ENCODE results near the gene LITAF. TPM values are rescaled to one million over a fixed set of nuclear protein-coding genes. Genes with fewer than 3 reads are reported as not detected.

The LITAF gene
- total RNA-seq, 4 donors from 2014 or later, result 32.8 to 193 (median 101) TPM

DNA sequence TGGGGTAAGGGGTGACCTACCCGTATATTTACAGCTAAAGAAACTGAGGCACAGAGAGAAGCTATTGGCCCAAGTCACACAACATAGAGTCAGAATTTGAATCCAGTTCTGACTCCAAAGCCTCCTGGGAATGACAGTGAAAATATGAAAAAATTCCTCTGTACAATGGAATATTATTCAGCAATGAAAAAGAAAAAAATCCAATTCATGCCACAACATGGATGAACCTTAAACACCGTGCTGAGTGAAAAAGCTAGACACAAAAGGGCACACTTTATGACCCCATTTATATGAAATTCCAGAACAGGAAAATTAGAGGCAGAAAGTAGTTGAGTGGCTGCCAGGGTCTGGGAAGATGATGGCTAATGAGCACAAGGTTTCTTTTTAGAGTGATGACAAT lies 75.4 kb downstream of the LITAF start:
- Histone ChIP-seq H3K4me3 (no peak overlapping the region), H3K27me3 (no peaks in the 10 kb centered on the region), H3K9me3 (no peaks in the 10 kb centered on the region), H3K36me3 (no peaks in the 10 kb centered on the region), H3K4me1 (no peaks in the 10 kb centered on the region), H3K27ac (no peak overlapping the region)
- no peak for DNase-seq
- intact Hi-C loops (cut with DNase I; ENCODE audit: low total_unique reads), result no loop called here
- TF ChIP-seq POLR2AphosphoS5 (IDR thresholded peaks at IDR 0.05) (no peak), EP300 (IDR thresholded peaks at IDR 0.05; ENCODE audit: low read depth) (no peak), POLR2A (IDR thresholded peaks at IDR 0.05) (no peak)
- TF ChIP-seq, protein P1, sequence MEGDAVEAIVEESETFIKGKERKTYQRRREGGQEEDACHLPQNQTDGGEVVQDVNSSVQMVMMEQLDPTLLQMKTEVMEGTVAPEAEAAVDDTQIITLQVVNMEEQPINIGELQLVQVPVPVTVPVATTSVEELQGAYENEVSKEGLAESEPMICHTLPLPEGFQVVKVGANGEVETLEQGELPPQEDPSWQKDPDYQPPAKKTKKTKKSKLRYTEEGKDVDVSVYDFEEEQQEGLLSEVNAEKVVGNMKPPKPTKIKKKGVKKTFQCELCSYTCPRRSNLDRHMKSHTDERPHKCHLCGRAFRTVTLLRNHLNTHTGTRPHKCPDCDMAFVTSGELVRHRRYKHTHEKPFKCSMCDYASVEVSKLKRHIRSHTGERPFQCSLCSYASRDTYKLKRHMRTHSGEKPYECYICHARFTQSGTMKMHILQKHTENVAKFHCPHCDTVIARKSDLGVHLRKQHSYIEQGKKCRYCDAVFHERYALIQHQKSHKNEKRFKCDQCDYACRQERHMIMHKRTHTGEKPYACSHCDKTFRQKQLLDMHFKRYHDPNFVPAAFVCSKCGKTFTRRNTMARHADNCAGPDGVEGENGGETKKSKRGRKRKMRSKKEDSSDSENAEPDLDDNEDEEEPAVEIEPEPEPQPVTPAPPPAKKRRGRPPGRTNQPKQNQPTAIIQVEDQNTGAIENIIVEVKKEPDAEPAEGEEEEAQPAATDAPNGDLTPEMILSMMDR (IDR thresholded peaks at IDR 0.05), result no peak
- 81 to 85% methylated on average over 2 of the region's 2 CpGs for WGBS, 2 donors (ENCODE audit: low coverage in 1 of 2)
- in situ Hi-C loops (cut with MboI; ENCODE audit: low pct_ligation_motif_present in 1 of 4, low pct_unique_long_range_greater_than_20kb in 1 of 4, low sequenced_read_pairs in 3 of 4), result no loop called here

DNA sequence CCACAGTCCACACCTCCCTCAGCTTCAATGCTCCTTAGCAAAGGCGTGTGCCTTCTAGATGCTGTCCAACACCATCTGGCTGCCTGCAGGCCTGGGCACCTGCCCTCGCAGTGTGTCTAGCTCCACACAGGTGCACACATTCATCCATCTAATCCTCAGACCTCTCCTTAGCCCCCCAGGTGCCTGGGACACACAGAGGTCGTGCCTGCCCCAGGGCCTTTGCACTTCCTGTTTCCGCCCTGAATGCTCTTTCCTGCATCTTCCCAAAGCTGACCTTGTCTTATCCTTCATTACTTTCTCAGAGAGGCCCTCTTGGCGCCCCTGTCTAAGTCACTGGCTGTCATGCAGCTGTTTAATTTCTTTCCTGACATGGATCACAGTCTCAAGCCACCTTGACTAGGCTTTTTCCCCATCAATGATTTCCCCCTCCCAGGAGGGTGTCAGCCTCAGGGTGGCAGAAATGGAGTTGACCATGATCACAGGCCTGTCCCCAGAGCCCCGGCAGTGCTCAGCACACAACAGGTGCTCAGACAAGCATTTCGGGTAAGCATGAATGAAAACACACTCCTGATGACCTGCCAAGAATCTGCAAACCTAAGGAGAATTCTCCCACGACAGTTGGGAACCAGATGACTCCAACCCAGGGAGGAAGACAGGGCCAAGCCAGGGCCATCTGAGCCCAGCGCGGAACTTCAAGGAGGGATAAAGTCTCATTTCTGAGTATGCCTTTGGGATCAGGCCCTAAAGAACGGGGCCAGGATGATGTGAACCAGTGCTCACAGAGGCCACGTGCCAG lies 76.3 kb downstream of the LITAF start:
- in situ Hi-C loops (cut with MboI; ENCODE audit: low pct_ligation_motif_present in 1 of 4, low pct_unique_long_range_greater_than_20kb in 1 of 4, low sequenced_read_pairs in 3 of 4) (no loop called here), intact Hi-C loops (cut with DNase I; ENCODE audit: low total_unique reads) (no loop called here)
- H3K27ac ChIP-seq, result no peak overlapping the region
- 60 to 72% methylated on average over 2 to 11 of the region's 12 CpGs for WGBS, 2 donors (ENCODE audit: low coverage in 1 of 2)
- no peaks in the 10 kb centered on the region for H3K27me3 ChIP-seq
- no peak overlapping the region for H3K4me3 ChIP-seq
- no peaks in the 10 kb centered on the region for H3K4me1 ChIP-seq
- TF ChIP-seq POLR2A (IDR thresholded peaks at IDR 0.05) (no peak), POLR2AphosphoS5 (IDR thresholded peaks at IDR 0.05) (no peak), EP300 (IDR thresholded peaks at IDR 0.05; ENCODE audit: low read depth) (no peak)
- TF ChIP-seq, protein P1 (IDR thresholded peaks at IDR 0.05), result no peak
- no peak for DNase-seq
- no peaks in the 10 kb centered on the region for H3K9me3 ChIP-seq
- H3K36me3 ChIP-seq, result no peaks in the 10 kb centered on the region

DNA sequence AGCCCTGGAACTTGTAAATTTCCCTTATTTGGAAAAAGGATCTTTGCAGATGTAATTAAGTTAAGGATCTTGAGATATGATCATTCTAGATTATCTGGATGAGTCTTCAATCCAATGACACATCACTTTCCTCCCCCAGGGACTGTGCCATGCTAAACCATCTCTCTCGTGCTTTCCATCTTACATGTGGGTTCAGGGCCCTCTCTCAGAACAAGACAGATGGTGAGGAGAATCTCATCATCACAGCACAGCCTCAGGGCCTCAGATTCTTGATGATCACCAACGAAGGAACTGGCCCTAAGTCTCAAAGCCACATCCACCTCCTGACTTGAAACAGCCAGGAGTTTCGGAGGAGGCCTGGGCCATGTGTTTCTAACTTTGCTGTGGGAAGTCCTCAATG lies 78.7 kb downstream of the LITAF start:
- Histone ChIP-seq H3K36me3 (no peaks in the 10 kb centered on the region), H3K4me1 (no peaks in the 10 kb centered on the region), H3K27me3 (no peaks in the 10 kb centered on the region), H3K4me3 (no peak overlapping the region), H3K9me3 (no peaks in the 10 kb centered on the region), H3K27ac (no peak overlapping the region)
- no peak for DNase-seq
- intact Hi-C loops (cut with DNase I; ENCODE audit: low total_unique reads) (no loop called here), in situ Hi-C loops (cut with MboI; ENCODE audit: low pct_ligation_motif_present in 1 of 4, low pct_unique_long_range_greater_than_20kb in 1 of 4, low sequenced_read_pairs in 3 of 4) (no loop called here)
- whole genome bisulfite sequencing, 2 donors (ENCODE audit: low coverage in 1 of 2), result 73 to 94% methylated on average over 3 of the region's 3 CpGs
- TF ChIP-seq POLR2A (IDR thresholded peaks at IDR 0.05) (no peak), POLR2AphosphoS5 (IDR thresholded peaks at IDR 0.05) (no peak), EP300 (IDR thresholded peaks at IDR 0.05; ENCODE audit: low read depth) (no peak)

DNA sequence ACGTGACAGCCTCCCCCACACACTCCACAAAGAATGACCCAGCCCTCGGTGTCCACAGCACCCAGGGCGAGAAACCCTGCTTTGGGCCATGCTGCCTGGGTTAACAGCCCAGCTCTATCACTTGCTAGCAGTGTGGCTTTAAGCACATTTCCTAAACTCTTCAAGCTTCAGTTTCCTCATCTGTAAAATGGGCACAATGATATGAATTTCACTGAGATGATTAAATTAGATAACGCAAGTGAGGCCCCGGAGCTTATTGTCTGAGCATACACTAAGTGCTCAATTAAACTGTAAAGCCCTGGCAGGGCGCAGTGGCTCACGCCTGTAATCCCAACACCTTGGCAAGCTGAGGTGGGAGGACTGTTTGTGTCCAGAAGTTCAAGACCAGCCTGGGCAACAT lies 79.4 kb downstream of the LITAF start:
- Histone ChIP-seq H3K27me3 (no peaks in the 10 kb centered on the region), H3K36me3 (no peaks in the 10 kb centered on the region), H3K9me3 (no peaks in the 10 kb centered on the region), H3K27ac (no peak overlapping the region), H3K4me3 (no peak overlapping the region), H3K4me1 (no peaks in the 10 kb centered on the region)
- intact Hi-C loops (cut with DNase I; ENCODE audit: low total_unique reads) (no loop called here), in situ Hi-C loops (cut with MboI; ENCODE audit: low pct_ligation_motif_present in 1 of 4, low pct_unique_long_range_greater_than_20kb in 1 of 4, low sequenced_read_pairs in 3 of 4) (no loop called here)
- no peak for TF ChIP-seq POLR2AphosphoS5 (IDR thresholded peaks at IDR 0.05)
- TF ChIP-seq, protein P1 (IDR thresholded peaks at IDR 0.05), result no peak
- TF ChIP-seq POLR2A (IDR thresholded peaks at IDR 0.05), result no peak
- no peak for DNase-seq
- WGBS, 2 donors (ENCODE audit: low coverage in 1 of 2), result 87% methylated on average over 7 of the region's 7 CpGs; no CpG with 5 or more reads in 1 of the 2 donors
